GM23248 (cell line): ENCODE data around the gene SH3PXD2A.

ENCODE experiments used
- EZH2 ChIP-seq: fragments of 200-600 bp; sonication (generic); IDR thresholded peaks from 2 replicates; pipeline ENCODE4 v1.6.1; 2018; ENCODE audit warnings: antibody characterized with exemption, mild to moderate bottlenecking; ENCODE audit not compliant: insufficient read depth, poor library complexity, severe bottlenecking
- EZH2phosphoT487 ChIP-seq: fragments of 200-600 bp; sonication (generic); IDR thresholded peaks from 2 replicates; pipeline ENCODE4 v1.6.1; 2018; ENCODE audit warnings: antibody characterized with exemption, moderate library complexity, mild to moderate bottlenecking, low read depth; ENCODE audit not compliant: insufficient read depth

DNA sequence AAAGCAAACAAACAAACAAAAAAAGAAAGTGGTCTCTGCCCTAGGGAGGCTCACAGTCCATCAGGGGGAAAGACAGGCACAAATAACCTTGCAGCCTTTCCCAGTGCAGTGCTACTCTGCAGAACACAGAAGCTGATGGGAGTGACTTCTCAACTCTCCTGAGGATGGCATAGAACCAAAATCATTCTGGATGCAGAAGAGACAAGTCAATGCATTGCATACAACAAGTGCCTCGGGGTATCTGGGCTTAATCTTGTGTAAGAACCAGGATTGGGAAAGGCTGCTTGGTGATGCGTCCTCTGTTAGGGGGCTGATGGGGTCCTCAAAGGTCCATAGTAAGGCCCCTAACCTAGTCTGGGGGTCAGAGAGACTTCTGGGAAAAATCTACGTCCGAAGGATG is 293.0 kb downstream of the SH3PXD2A start:
- TF ChIP-seq EZH2, result no peak
- TF ChIP-seq EZH2phosphoT487, result no peak
